GM18519 (cell line): ENCODE data around the gene ZNF860.

Source experiments
- ATAC-seq: cut with Tn5 transposase; IDR thresholded peaks from one replicate; pipeline ENCODE4 v1.9.1; 2021; ENCODE audit warnings: mild to moderate bottlenecking, moderate library complexity; ENCODE audit not compliant: unreplicated experiment, low FRiP score

ZNF860 gene

GRCh38 chr3:31981206-31982181, at the start of gene ZNF860, which contains the start of gene OSBPL10:
Gene ZNF860 (plus strand): TSS chr3:31981750. CDS start chr3:31989080, 7,330 bp downstream.
Gene OSBPL10 (minus strand): TSS chr3:31981262. CDS start chr3:31981179, 83 bp downstream.
- ATAC-seq = no peak

GRCh38 chr3:31932990-31933389, 48.6 kb upstream of the ZNF860 start:
- no peak for ATAC-seq

- ATAC-seq = no peak
These were observed 47.5 kb upstream of the ZNF860 start for GRCh38 chr3:31934018-31934417.

GRCh38 chr3:31934866-31935265, 46.7 kb upstream of the ZNF860 start:
- no peak for ATAC-seq

- no peak for ATAC-seq
These were observed 45.0 kb upstream of the ZNF860 start for GRCh38 chr3:31936420-31937060.

GRCh38 chr3:31937225-31937624, 44.3 kb upstream of the ZNF860 start:
- ATAC-seq = no peak

GRCh38 chr3:31942446-31942845, 39.1 kb upstream of the ZNF860 start:
- ATAC-seq = no peak

GRCh38 chr3:31943041-31943440, 38.5 kb upstream of the ZNF860 start:
- no peak for ATAC-seq

- no peak for ATAC-seq
These were observed 35.9 kb upstream of the ZNF860 start for GRCh38 chr3:31945738-31946052.

- peak; percentile 68 for ATAC-seq
These were observed 35.0 kb upstream of the ZNF860 start for GRCh38 chr3:31946484-31947081.

GRCh38 chr3:31947162-31947561, 34.4 kb upstream of the ZNF860 start:
- no peak for ATAC-seq

- ATAC-seq = no peak
These were observed 33.9 kb upstream of the ZNF860 start for GRCh38 chr3:31947671-31948091.

- ATAC-seq = no peak
These were observed 33.3 kb upstream of the ZNF860 start for GRCh38 chr3:31948280-31948679.

- peak; percentile 83 for ATAC-seq
These were observed 29.3 kb upstream of the ZNF860 start for GRCh38 chr3:31952205-31952604.

GRCh38 chr3:31953091-31953490, 28.5 kb upstream of the ZNF860 start:
- ATAC-seq = no peak

- ATAC-seq = no peak
These were observed 27.9 kb upstream of the ZNF860 start for GRCh38 chr3:31953636-31954035.

- ATAC-seq = no peak
These were observed 26.0 kb upstream of the ZNF860 start for GRCh38 chr3:31955581-31955980.

GRCh38 chr3:31957106-31957505, 24.4 kb upstream of the ZNF860 start:
- ATAC-seq = no peak

GRCh38 chr3:31958701-31959152, 22.8 kb upstream of the ZNF860 start:
- no peak for ATAC-seq

GRCh38 chr3:31959251-31959650, 22.3 kb upstream of the ZNF860 start:
- no peak for ATAC-seq
